ENCODE data around the gene TSPAN9.

TSPAN9 gene

DNA sequence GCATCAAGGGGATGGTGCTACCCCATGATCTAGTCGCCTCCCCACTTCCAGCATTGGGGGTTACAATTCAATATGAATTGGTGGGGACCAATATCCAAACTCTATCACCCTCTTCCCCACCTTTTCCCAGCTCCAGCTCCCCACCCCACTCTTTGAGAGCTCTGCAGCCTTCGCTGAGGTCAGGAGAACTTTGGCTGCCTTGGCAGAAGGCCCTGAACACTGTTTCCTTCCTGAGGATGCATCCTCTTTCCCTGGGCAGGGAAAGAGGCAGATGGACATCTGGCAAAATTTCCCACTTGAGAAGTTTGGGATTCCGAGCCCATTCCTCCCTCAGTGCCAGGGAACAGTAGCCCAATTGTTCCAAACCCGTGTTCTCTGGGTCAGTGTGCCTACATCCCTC lies 169.1 kb downstream of the TSPAN9 start:
- no peak overlapping the region for H3K4me3 ChIP-seq (ENCODE audit: low read depth, low read length)
- TF ChIP-seq, protein P1, sequence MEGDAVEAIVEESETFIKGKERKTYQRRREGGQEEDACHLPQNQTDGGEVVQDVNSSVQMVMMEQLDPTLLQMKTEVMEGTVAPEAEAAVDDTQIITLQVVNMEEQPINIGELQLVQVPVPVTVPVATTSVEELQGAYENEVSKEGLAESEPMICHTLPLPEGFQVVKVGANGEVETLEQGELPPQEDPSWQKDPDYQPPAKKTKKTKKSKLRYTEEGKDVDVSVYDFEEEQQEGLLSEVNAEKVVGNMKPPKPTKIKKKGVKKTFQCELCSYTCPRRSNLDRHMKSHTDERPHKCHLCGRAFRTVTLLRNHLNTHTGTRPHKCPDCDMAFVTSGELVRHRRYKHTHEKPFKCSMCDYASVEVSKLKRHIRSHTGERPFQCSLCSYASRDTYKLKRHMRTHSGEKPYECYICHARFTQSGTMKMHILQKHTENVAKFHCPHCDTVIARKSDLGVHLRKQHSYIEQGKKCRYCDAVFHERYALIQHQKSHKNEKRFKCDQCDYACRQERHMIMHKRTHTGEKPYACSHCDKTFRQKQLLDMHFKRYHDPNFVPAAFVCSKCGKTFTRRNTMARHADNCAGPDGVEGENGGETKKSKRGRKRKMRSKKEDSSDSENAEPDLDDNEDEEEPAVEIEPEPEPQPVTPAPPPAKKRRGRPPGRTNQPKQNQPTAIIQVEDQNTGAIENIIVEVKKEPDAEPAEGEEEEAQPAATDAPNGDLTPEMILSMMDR (conservative IDR thresholded peaks at IDR 0.05; ENCODE audit: low read depth, low read length): no peak
- DNase-seq (ENCODE audit: low read depth): no peak

DNA sequence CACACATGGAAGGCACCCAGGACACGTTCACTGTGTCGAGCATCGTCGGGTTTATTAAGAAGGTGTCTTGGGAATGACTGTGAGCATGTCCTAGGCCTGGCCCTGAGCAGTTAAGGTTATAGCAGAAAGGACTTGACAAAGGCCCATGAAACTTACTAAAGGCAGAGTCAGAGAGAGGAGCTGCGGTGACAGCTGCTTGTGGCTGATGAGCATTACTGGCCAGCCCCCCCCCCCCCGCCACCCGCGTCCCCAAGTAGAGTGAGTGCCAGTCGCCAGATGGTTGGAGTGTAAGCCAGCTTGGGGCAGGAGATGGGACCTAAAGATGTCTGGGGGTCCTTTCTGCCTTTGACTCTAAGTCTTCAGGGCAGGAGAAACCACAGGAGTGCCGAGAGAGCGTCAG lies 169.9 kb downstream of the TSPAN9 start:
- H3K4me3 ChIP-seq (ENCODE audit: low read depth, low read length): no peak overlapping the region
- TF ChIP-seq, protein P1 (conservative IDR thresholded peaks at IDR 0.05; ENCODE audit: low read depth, low read length): no peak
- no peak for DNase-seq (ENCODE audit: low read depth)

DNA sequence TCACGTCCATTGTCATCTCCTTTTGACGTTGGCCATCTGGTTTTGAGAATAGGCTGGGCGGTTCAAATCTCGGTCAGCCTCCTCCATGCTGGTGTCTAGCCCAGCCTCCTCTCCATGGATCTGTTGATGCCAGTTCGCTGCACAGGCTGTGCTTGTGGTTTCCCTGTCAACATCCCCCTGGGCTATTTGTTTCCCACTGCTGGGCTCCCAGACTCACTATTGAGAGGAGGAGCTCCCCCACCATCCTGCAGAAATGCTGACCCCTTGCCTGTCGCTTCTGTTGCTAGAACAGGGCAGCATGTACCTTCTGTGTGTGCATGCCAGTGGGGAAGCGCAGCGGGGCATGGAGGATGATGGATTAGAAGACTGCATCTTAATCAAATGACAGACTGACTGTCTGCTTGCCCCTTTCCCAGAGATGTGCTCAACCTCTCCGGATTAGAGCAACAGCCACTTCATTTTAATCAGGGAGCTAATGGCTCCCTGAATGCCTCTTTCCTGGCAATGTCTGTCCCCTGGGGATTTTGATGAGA lies 170.5 kb downstream of the TSPAN9 start:
- no peak overlapping the region for H3K4me3 ChIP-seq (ENCODE audit: low read depth, low read length)
- no peak for DNase-seq (ENCODE audit: low read depth)
- TF ChIP-seq, protein P1 (conservative IDR thresholded peaks at IDR 0.05; ENCODE audit: low read depth, low read length): no peak

DNA sequence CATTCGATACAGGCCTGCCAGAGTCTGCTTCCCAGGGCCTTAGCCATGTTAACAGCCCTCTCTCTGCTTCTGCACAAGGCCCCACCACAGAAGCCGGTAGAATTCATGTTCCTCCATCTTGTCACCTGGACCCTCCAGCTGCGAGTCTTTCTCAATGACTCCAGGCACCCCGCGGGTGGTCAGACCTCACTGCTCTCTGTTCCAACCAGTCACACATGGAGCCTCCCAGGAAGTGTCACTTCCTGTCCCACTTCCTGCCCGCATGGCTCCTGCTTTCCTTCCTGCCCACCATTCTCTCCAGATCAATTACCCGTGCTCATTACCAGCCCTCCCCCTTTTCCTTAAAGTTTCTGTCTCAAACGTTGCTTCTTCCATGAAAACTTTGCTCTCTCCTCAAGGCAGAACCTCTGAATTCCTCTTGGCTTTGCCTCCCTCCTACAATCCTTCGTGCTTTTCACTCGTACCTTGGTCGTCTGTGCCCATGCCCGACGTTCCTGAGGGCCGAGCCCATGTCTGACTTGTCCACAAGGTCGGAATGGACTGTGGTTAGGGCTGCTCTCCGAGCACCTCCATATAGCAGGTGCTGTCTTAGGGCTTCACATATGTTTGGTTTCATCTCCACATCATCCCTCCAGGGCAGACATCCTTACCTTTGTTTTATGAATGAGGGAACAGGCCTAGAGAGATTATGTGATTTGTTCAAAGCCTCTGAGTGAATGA lies 172.1 kb downstream of the TSPAN9 start:
- TF ChIP-seq, protein P1 (conservative IDR thresholded peaks at IDR 0.05; ENCODE audit: low read depth, low read length): no peak
- no peak overlapping the region for H3K4me3 ChIP-seq (ENCODE audit: low read depth, low read length)
- no peak for DNase-seq (ENCODE audit: low read depth)

DNA sequence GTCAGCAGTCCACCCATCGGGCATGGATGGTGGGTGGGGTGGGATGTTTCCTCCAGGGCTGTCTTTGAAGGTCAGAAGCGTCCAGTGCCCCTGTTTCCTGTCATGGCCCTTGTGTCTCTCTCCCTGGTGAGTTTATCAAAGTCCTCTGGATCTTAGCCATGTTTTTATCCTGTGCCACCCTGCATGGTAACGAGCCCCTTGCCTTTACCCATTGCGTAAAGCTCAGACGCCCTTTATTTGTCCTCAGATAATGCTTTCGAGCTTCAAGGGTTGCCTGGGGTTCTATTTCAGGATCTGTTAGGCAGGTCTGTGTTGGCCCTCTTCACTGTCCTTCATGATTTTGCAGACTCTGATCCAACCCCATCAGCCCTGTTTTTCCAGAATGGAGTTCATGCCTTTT lies 172.9 kb downstream of the TSPAN9 start:
- DNase-seq (ENCODE audit: low read depth): no peak
- TF ChIP-seq, protein P1 (conservative IDR thresholded peaks at IDR 0.05; ENCODE audit: low read depth, low read length): no peak

DNA sequence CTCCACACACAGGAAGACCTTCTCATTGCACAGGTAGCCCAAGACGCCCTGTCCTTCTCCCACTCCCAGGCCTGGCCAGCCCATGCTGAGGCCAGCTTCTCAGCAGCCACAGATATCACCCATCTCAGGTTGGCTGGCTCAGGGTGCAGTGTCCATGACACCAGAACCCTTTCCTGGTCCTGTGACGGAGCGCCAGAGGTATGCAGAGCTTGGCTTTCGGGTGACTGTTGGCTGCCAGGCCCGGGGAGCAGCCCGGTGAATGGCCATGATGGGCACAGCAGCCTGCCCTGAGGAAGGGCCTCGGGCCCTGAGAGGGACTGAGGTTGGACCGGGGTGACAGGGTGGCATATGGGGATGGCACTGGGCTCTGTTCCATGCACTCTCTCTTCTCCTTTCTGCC lies 173.4 kb downstream of the TSPAN9 start:
- TF ChIP-seq, protein P1 (conservative IDR thresholded peaks at IDR 0.05; ENCODE audit: low read depth, low read length): no peak
- no peak overlapping the region for H3K4me3 ChIP-seq (ENCODE audit: low read depth, low read length)
- DNase-seq (ENCODE audit: low read depth): no peak

More for the DNA sequence above, 172.9 kb downstream of the TSPAN9 start:
- H3K4me3 ChIP-seq (ENCODE audit: low read depth, low read length): no peak overlapping the region

DNA sequence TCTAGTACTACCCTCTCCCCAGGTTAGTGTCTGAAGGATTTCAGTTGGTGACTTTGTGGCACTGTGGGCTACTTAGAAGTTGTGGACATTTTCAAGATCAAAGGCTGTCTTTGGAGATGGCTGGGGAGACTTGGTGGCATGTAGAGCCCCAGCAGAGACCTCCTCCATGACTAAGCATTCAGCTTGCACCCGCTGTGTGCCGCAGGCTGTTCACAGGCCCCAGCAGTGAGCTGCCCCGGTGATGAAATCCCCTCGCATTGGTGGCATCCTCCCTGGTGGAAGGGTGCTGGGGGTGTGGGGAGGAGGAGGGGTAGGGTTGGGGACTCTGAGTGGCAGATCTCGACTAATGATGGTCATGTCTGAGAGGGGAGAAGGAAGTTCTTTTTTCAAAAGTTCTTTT lies 173.9 kb downstream of the TSPAN9 start:
- TF ChIP-seq, protein P1 (conservative IDR thresholded peaks at IDR 0.05; ENCODE audit: low read depth, low read length): no peak
- no peak for DNase-seq (ENCODE audit: low read depth)

More for the DNA sequence above, 173.9 kb downstream of the TSPAN9 start:
- no peak overlapping the region for H3K4me3 ChIP-seq (ENCODE audit: low read depth, low read length)
